RWPE2 (cell line): ENCODE measurements around the gene UBR1.
A peak's percentile ranks its signal among the peaks of the same experiment; 100 is the strongest.

Experiments
- ATAC-seq: fragments of 200-7000 bp; cut with Tn5 transposase; 3 replicates; pipeline ENCODE4 v1.9.1; 2021; ENCODE audit warnings: low read depth
- DNase-seq: peaks from one replicate; pipeline ENCODE4 v3.0.0-alpha.2; 2020; ENCODE audit warnings: low spot score
- H3K27ac ChIP-seq: fragments of 450-650 bp; 2 replicates; pipeline ENCODE4 v1.5.1; 2017; ENCODE audit warnings: mild to moderate bottlenecking; ENCODE audit not compliant: poor library complexity, severe bottlenecking
- H3K27me3 ChIP-seq: fragments of 250-450 bp; sonication (Bioruptor Pico); 2 replicates; pipeline ENCODE4 v1.5.1; 2021; ENCODE audit warnings: mild to moderate bottlenecking, moderate library complexity; ENCODE audit not compliant: insufficient read depth, poor library complexity, severe bottlenecking
- H3K36me3 ChIP-seq: fragments of 250-450 bp; sonication (Bioruptor Pico); 2 replicates; pipeline ENCODE4 v1.5.1; 2020; ENCODE audit warnings: low read depth, mild to moderate bottlenecking, moderate library complexity
- H3K4me1 ChIP-seq: fragments of 250-450 bp; sonication (Bioruptor Pico); 2 replicates; pipeline ENCODE4 v1.5.1; 2021; ENCODE audit warnings: mild to moderate bottlenecking, moderate library complexity; ENCODE audit not compliant: insufficient read depth, poor library complexity, severe bottlenecking
- H3K4me3 ChIP-seq: fragments of 250-450 bp; sonication (Bioruptor Pico); 2 replicates; pipeline ENCODE4 v1.5.1; 2021; ENCODE audit warnings: mild to moderate bottlenecking, moderate library complexity; ENCODE audit not compliant: severe bottlenecking
- H3K9me3 ChIP-seq: fragments of 250-450 bp; sonication (Bioruptor Pico); 2 replicates; pipeline ENCODE4 v1.5.1; 2021; ENCODE audit warnings: mild to moderate bottlenecking, moderate library complexity; ENCODE audit not compliant: severe bottlenecking
- CTCF ChIP-seq: fragments of 450-650 bp; IDR thresholded peaks from one replicate; pipeline ENCODE4 v1.5.1; 2017; ENCODE audit warnings: mild to moderate bottlenecking, moderate library complexity; ENCODE audit not compliant: poor library complexity, severe bottlenecking

The UBR1 gene

GRCh38 chr15:42932833-42933515 lies 172.9 kb downstream of the UBR1 start:
- Histone ChIP-seq H3K36me3 (no peaks in the 10 kb centered on the region), H3K4me3 (no peak overlapping the region), H3K27ac (peak overlapping the region; percentile 20), H3K9me3 (no peaks in the 10 kb centered on the region), H3K27me3 (no peaks in the 10 kb centered on the region), H3K4me1 (peaks cover 15% of the 10 kb centered on the region)
- no peak for ATAC-seq
- DNase-seq = no peak
- TF ChIP-seq CTCF = no peak

- DNase-seq = no peak
- Histone ChIP-seq H3K27ac (no peak overlapping the region), H3K27me3 (no peaks in the 10 kb centered on the region), H3K36me3 (no peaks in the 10 kb centered on the region), H3K4me3 (no peak overlapping the region), H3K4me1 (peaks cover 15% of the 10 kb centered on the region), H3K9me3 (no peaks in the 10 kb centered on the region)
- ATAC-seq = no peak
- no peak for TF ChIP-seq CTCF
Measured at GRCh38 chr15:42931702-42932486, 173.9 kb downstream of the UBR1 start.

- H3K4me1 ChIP-seq = peaks cover 9% of the 10 kb centered on the region
- no peak overlapping the region for H3K27ac ChIP-seq
- no peaks in the 10 kb centered on the region for H3K36me3 ChIP-seq
- H3K9me3 ChIP-seq = no peaks in the 10 kb centered on the region
- DNase-seq (no peak), ATAC-seq (no peak)
- H3K4me3 ChIP-seq = no peak overlapping the region
- H3K27me3 ChIP-seq = no peaks in the 10 kb centered on the region
- no peak for TF ChIP-seq CTCF
Measured at GRCh38 chr15:42929306-42929848, 176.5 kb downstream of the UBR1 start.

- Histone ChIP-seq H3K4me3 (peak overlapping the region; percentile 90), H3K4me1 (peaks cover 17% of the 10 kb centered on the region), H3K9me3 (no peaks in the 10 kb centered on the region), H3K27me3 (no peaks in the 10 kb centered on the region), H3K27ac (peak overlapping the region; percentile 13), H3K36me3 (peaks cover 3% of the 10 kb centered on the region)
- ATAC-seq (0 out of 3 replicates have a peak, but pooled peaks have one; percentile 3), DNase-seq (no peak)
- TF ChIP-seq CTCF = no peak
Measured at GRCh38 chr15:42921342-42921731, 184.5 kb downstream of the UBR1 start.
